Thymus (tissue), 11 donors: Measurements from ENCODE around the gene UBL4B. TPM values are rescaled to one million over a fixed set of nuclear protein-coding genes. Genes with fewer than 3 reads are reported as not detected.

Experiments
- DNase-seq, 9 donors: peaks; one replicate each; pipeline ENCODE4 v3.0.0-alpha.2; 2013; ENCODE audit warnings: low spot score in 9 of 9, low read depth in 6 of 9, missing footprints in 1 of 9
- H3K27ac ChIP-seq, 2 donors: one replicate each; pipeline ENCODE4 v1.5.1; 2013; ENCODE audit warnings: control low read depth in 1 of 2, low read depth in 1 of 2, low read length in 1 of 2, mild to moderate bottlenecking in 1 of 2, moderate library complexity in 1 of 2
- H3K27me3 ChIP-seq, 2 donors: one replicate each; pipeline ENCODE4 v1.5.1; 2013; ENCODE audit warnings: low read length in 1 of 2; ENCODE audit not compliant: control insufficient read depth in 2 of 2, insufficient read depth in 1 of 2
- H3K36me3 ChIP-seq, 2 donors: one replicate each; pipeline ENCODE4 v1.5.1; 2013; ENCODE audit warnings: low read length in 1 of 2, mild to moderate bottlenecking in 1 of 2, moderate library complexity in 1 of 2; ENCODE audit not compliant: control insufficient read depth in 2 of 2, insufficient read depth in 2 of 2
- H3K4me1 ChIP-seq, 2 donors: one replicate each; pipeline ENCODE4 v1.5.1; 2013; ENCODE audit warnings: low read length in 2 of 2; ENCODE audit not compliant: control insufficient read depth in 2 of 2, insufficient read depth in 2 of 2
- H3K4me3 ChIP-seq, 2 donors: one replicate each; pipeline ENCODE4 v1.5.1; 2013; ENCODE audit warnings: low read length in 2 of 2, control low read depth in 1 of 2, mild to moderate bottlenecking in 1 of 2
- H3K9me3 ChIP-seq, 2 donors: one replicate each; pipeline ENCODE4 v1.5.1; 2013; ENCODE audit warnings: low read length in 1 of 2, mild to moderate bottlenecking in 1 of 2; ENCODE audit not compliant: control insufficient read depth in 2 of 2, insufficient read depth in 1 of 2
- WGBS: extraction: QIAGEN DNeasy Blood & Tissue Kit; methylation state at CpG from one replicate; pipeline ENCODE4 v1.1.7; 2013; 5-methylcytosine and 5-hydroxymethylcytosine counted together
- polyA plus RNA-seq: library from polyadenylated mRNA; stranded (reverse); fragments of 200-250 nt; gene quantifications from one replicate; pipeline ENCODE4 v1.2.3, GENCODE V29; 2013
- total RNA-seq: library from RNA; stranded (reverse); fragments of 120-200 nt; gene quantifications from one replicate; pipeline ENCODE4 v1.2.4, GENCODE V29; 2013
- donor health status: healthy.

Gene UBL4B
- total and polyA plus RNA-seq, 2 donors: 0.11 TPM; not detected in 1

DNA sequence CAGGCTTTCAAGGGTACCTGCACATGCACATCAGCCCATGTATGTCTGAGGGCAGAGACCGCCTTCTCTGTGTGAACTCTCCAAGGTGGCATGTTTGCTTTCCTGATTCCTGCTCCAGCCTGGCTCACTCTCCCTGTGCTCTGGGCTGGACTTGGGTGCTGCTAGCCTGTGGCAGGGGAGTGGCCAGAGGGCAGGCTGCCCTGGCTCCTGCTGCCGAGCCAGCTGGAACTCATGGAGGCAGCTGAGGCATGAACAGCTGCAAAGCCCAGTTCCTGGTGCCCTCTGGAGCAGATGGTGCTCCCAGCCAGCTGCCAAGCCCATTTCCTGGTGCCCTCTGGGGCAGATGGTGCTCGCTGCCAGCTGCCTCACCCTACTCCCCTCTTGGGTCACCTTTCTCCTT, 7.6 kb downstream of the UBL4B start:
- Histone ChIP-seq H3K27ac (no peak overlapping the region), H3K4me3 (no peak overlapping the region), H3K27me3 (peaks cover 0 to 26% of the 10 kb centered on the region in 2 donors), H3K4me1 (no peaks in the 10 kb centered on the region), H3K36me3 (no peaks in the 10 kb centered on the region), H3K9me3 (peaks cover 0 to 16% of the 10 kb centered on the region in 2 donors)
- 88% methylated on average over 3 of the region's 3 CpGs for WGBS
- no peak for DNase-seq

GRCh38 chr1:110120960-110121561, 8.8 kb downstream of the UBL4B start:
- no peaks in the 10 kb centered on the region for H3K36me3 ChIP-seq
- H3K4me1 ChIP-seq: no peaks in the 10 kb centered on the region
- WGBS: 36% methylated on average over 12 of the region's 12 CpGs
- peaks cover 0 to 21% of the 10 kb centered on the region in 2 donors for H3K27me3 ChIP-seq
- no peak overlapping the region for H3K4me3 ChIP-seq
- H3K27ac ChIP-seq: no peak overlapping the region
- peaks cover 0 to 16% of the 10 kb centered on the region in 2 donors for H3K9me3 ChIP-seq
- no peak for DNase-seq

GRCh38 chr1:110123224-110123623, 11.0 kb downstream of the UBL4B start:
- no peak overlapping the region for H3K4me3 ChIP-seq
- DNase-seq: no peak
- H3K36me3 ChIP-seq: no peaks in the 10 kb centered on the region
- H3K27me3 ChIP-seq: peaks cover 0 to 25% of the 10 kb centered on the region in 2 donors
- H3K4me1 ChIP-seq: no peaks in the 10 kb centered on the region
- WGBS: 89% methylated on average over 3 of the region's 3 CpGs
- H3K27ac ChIP-seq: no peak overlapping the region
- H3K9me3 ChIP-seq: peaks cover 0 to 16% of the 10 kb centered on the region in 2 donors

GRCh38 chr1:110125810-110126209, 13.6 kb downstream of the UBL4B start:
- 98% methylated on average over 4 of the region's 4 CpGs for WGBS

GRCh38 chr1:110130113-110130591, 17.9 kb downstream of the UBL4B start:
- Histone ChIP-seq H3K4me3 (no peak overlapping the region), H3K4me1 (no peaks in the 10 kb centered on the region), H3K27me3 (peaks cover 12 to 66% of the 10 kb centered on the region in 2 donors), H3K27ac (no peak overlapping the region), H3K36me3 (no peaks in the 10 kb centered on the region), H3K9me3 (no peaks in the 10 kb centered on the region)
- WGBS: 8% methylated on average over 31 of the region's 31 CpGs
- no peak for DNase-seq

More at GRCh38 chr1:110125810-110126209, 13.6 kb downstream of the UBL4B start:
- H3K4me3 ChIP-seq: no peak overlapping the region
- peaks cover 0 to 10% of the 10 kb centered on the region in 2 donors for H3K9me3 ChIP-seq
- H3K36me3 ChIP-seq: no peaks in the 10 kb centered on the region
- no peaks in the 10 kb centered on the region for H3K4me1 ChIP-seq
- H3K27ac ChIP-seq: no peak overlapping the region
- no peak for DNase-seq
- peaks cover 12 to 51% of the 10 kb centered on the region in 2 donors for H3K27me3 ChIP-seq

- 77% methylated on average over 7 of the region's 7 CpGs for WGBS
- Histone ChIP-seq H3K36me3 (no peaks in the 10 kb centered on the region), H3K9me3 (no peaks in the 10 kb centered on the region), H3K4me1 (no peaks in the 10 kb centered on the region), H3K4me3 (no peak overlapping the region), H3K27me3 (peaks cover 12 to 73% of the 10 kb centered on the region in 2 donors), H3K27ac (no peak overlapping the region)
- DNase-seq: no peak
Measured at GRCh38 chr1:110130989-110131388, 18.7 kb downstream of the UBL4B start.

DNA sequence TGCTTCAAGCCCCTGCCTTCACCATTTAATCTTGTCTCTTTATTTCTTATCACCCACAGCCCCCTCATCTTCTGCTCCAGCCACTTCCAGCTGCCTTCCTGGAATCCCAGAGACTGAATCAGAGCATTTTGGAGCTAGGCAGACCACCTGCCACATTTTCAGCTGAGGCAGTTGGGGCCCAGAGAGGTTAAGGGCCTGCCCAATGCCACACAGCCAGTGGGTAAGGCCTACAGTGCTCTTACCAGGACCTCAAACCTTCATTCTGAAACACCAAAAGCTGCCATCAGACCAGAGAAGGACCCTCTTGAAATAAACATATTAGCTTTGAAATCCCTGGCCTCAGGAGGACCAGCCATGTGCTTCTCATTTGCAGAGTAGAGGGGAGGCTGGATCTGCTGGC, 20.4 kb downstream of the UBL4B start:
- Histone ChIP-seq H3K27me3 (peaks cover 12 to 65% of the 10 kb centered on the region in 2 donors), H3K9me3 (no peaks in the 10 kb centered on the region), H3K4me1 (peaks cover 11 to 13% of the 10 kb centered on the region in 2 donors), H3K27ac (no peak overlapping the region), H3K4me3 (no peak overlapping the region), H3K36me3 (no peaks in the 10 kb centered on the region)
- no peak for DNase-seq

DNA sequence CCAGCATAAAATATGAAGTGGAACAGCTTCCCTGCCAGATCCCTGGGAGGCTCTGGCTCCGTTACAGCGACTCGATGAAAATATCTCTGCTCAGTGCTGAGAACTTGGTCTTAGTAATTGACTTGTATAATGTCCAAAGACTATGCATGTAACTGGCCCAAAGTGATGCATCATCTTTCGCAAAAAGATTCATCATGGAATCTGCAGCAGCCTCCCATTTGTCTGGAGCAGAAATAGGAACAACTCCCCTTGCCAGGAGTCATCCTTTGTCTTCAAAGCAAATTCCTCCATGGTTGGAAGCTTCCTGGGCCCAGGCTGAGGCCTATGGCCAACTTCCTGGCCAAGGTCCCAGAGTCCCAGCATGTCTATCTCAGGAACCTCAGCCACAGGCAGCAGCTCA, 21.2 kb downstream of the UBL4B start:
- H3K36me3 ChIP-seq: no peaks in the 10 kb centered on the region
- H3K4me1 ChIP-seq: peaks cover 11 to 13% of the 10 kb centered on the region in 2 donors
- 94% methylated on average over 4 of the region's 4 CpGs for WGBS
- H3K9me3 ChIP-seq: no peaks in the 10 kb centered on the region
- no peak for DNase-seq
- H3K4me3 ChIP-seq: no peak overlapping the region
- H3K27me3 ChIP-seq: peaks cover 12 to 65% of the 10 kb centered on the region in 2 donors
- H3K27ac ChIP-seq: no peak overlapping the region

- no peaks in the 10 kb centered on the region for H3K9me3 ChIP-seq
- no peak overlapping the region for H3K4me3 ChIP-seq
- H3K27me3 ChIP-seq: peaks cover 12 to 60% of the 10 kb centered on the region in 2 donors
- peaks cover 11 to 13% of the 10 kb centered on the region in 2 donors for H3K4me1 ChIP-seq
- WGBS: 82% methylated on average over 11 of the region's 11 CpGs
- no peaks in the 10 kb centered on the region for H3K36me3 ChIP-seq
- no peak for DNase-seq
- no peak overlapping the region for H3K27ac ChIP-seq
Measured at GRCh38 chr1:110134050-110134595, 21.9 kb downstream of the UBL4B start.
